GM23248 (cell line): ENCODE measurements around the gene ZFAND4.

Experiments
- EZH2 ChIP-seq: fragments of 200-600 bp; sonication (generic); IDR thresholded peaks from 2 replicates; pipeline ENCODE4 v1.6.1; 2018; ENCODE audit warnings: antibody characterized with exemption, mild to moderate bottlenecking; ENCODE audit not compliant: insufficient read depth, poor library complexity, severe bottlenecking
- EZH2phosphoT487 ChIP-seq: fragments of 200-600 bp; sonication (generic); IDR thresholded peaks from 2 replicates; pipeline ENCODE4 v1.6.1; 2018; ENCODE audit warnings: antibody characterized with exemption, moderate library complexity, mild to moderate bottlenecking, low read depth; ENCODE audit not compliant: insufficient read depth

DNA sequence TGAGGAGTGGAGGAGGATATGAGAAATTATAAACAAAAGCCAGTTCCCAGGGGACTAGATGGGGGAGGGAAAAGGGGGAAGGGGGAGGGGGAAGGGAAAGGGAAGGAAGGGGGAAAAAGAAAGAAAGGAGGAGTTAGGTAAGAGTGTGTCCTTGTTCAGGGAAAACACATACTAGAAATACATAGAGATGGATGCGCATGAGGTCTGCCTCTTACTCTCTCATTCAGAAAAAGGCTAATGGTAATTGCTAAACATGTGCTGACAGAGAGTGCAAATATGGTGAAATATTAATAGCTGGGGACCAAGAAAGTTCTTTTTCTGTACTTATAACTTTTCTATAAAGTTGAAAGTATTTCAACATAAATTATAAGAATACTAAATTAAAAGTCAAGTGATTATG lies 64.5 kb downstream of the ZFAND4 start:
- TF ChIP-seq EZH2 (no peak), EZH2phosphoT487 (no peak)
